Activated T-cell treated with anti-CD3 and anti-CD28 coated beads, Interleukin-2, amount 50 U/mL, for 24 hours (primary cell): ENCODE data around the gene SPPL2B.
"Not testable (repeated sequence)": the region's sequence is repeated elsewhere in the genome, so short reads cannot be mapped to it uniquely, and the experiment has no call there.

Source experiments
- DNase-seq: peaks from one replicate; pipeline ENCODE4 v3.0.0-alpha.2; 2020
- H3K27ac Mint-ChIP-seq: 2 replicates; pipeline ENCODE4 v1.8.0; 2020; ENCODE audit warnings: mild to moderate bottlenecking, mixed read lengths
- H3K27me3 Mint-ChIP-seq: 2 replicates; pipeline ENCODE4 v1.8.0; 2020; ENCODE audit warnings: mixed read lengths
- H3K36me3 Mint-ChIP-seq: 2 replicates; pipeline ENCODE4 v1.8.0; 2020; ENCODE audit warnings: low read depth, mixed read lengths
- H3K4me1 Mint-ChIP-seq: 2 replicates; pipeline ENCODE4 v1.8.0; 2020; ENCODE audit warnings: low read depth, mixed read lengths
- H3K4me3 Mint-ChIP-seq: 2 replicates; pipeline ENCODE4 v1.8.0; 2020; ENCODE audit warnings: mild to moderate bottlenecking, moderate library complexity, mixed read lengths
- H3K9me3 Mint-ChIP-seq: 2 replicates; pipeline ENCODE4 v1.8.0; 2020; ENCODE audit warnings: mixed read lengths

SPPL2B gene

GRCh38 chr19:2397173-2397572, 68.7 kb downstream of the SPPL2B start:
- DNase-seq, H3K27ac Mint-ChIP-seq, H3K4me1 Mint-ChIP-seq, H3K9me3 Mint-ChIP-seq, H3K36me3 Mint-ChIP-seq, H3K4me3 Mint-ChIP-seq, H3K27me3 Mint-ChIP-seq: not testable (repeated sequence)

- no peak for DNase-seq
- Mint-ChIP-seq H3K9me3 (no peaks in the 10 kb centered on the region), H3K27ac (no peak overlapping the region), H3K4me3 (no peak overlapping the region), H3K36me3 (no peaks in the 10 kb centered on the region), H3K27me3 (no peaks in the 10 kb centered on the region), H3K4me1 (peaks cover 1% of the 10 kb centered on the region)
These were observed 70.3 kb downstream of the SPPL2B start for GRCh38 chr19:2398735-2399305.

- Mint-ChIP-seq H3K4me1 (no peaks in the 10 kb centered on the region), H3K4me3 (no peak overlapping the region), H3K27me3 (no peaks in the 10 kb centered on the region), H3K27ac (no peak overlapping the region), H3K36me3 (no peaks in the 10 kb centered on the region), H3K9me3 (no peaks in the 10 kb centered on the region)
- no peak for DNase-seq
These were observed 71.1 kb downstream of the SPPL2B start for GRCh38 chr19:2399582-2399981.
